ENCODE measurements around the gene DIAPH1.

DIAPH1 gene

GRCh38 chr5:141484310-141484640 is 134.5 kb downstream of the DIAPH1 start:
- 22% methylated on average over 4 of the region's 4 CpGs for WGBS
- H3K9ac ChIP-seq (ENCODE audit: low read length): peak overlapping the region; percentile 34

GRCh38 chr5:141483902-141484301 is 134.9 kb downstream of the DIAPH1 start:
- no peak for DNase-seq
- Histone ChIP-seq H4K8ac (ENCODE audit: low read length) (no peak overlapping the region), H2BK12ac (ENCODE audit: low read length in 2 of 2) (no peak overlapping the region), H3K14ac (ENCODE audit: low read length in 2 of 2) (no peak overlapping the region), H3K4ac (ENCODE audit: low read depth in 1 of 2, low read length in 2 of 2) (no peak overlapping the region), H3K27ac (ENCODE audit: low read length, poor library complexity, severe bottlenecking) (no peak overlapping the region), H3K23ac (ENCODE audit: low read length in 2 of 2) (no peak overlapping the region), H3K18ac (ENCODE audit: low read depth in 1 of 2, low read length in 2 of 2) (no peak overlapping the region), H3K36me3 (ENCODE audit: control insufficient read depth in 1 of 2, insufficient read depth in 2 of 2, low read depth in 1 of 2, low read length in 2 of 2) (peaks cover 32 to 52% of the 10 kb centered on the region in 2 experiments), H3K4me2 (ENCODE audit: low read length, poor library complexity, severe bottlenecking) (peak overlapping the region; percentile 21), H3K9me3 (ENCODE audit: control insufficient read depth, low read length) (no peaks in the 10 kb centered on the region), H3K4me1 (ENCODE audit: control insufficient read depth, insufficient read depth, low read depth, low read length) (peaks cover 18% of the 10 kb centered on the region), H2BK120ac (ENCODE audit: low read depth, low read length) (no peak overlapping the region), H2AFZ (ENCODE audit: low read depth, low read length) (no peak overlapping the region), H2BK15ac (ENCODE audit: low read depth, poor library complexity, severe bottlenecking) (no peak overlapping the region), H2AK5ac (ENCODE audit: low read length, severe bottlenecking) (no peak overlapping the region), H3K27me3 (ENCODE audit: control insufficient read depth in 1 of 2, insufficient read depth in 1 of 2, low read length in 2 of 2) (no peaks in the 10 kb centered on the region), H2BK5ac (ENCODE audit: low read depth, low read length, poor library complexity, severe bottlenecking) (no peak overlapping the region), H3K79me1 (replicated peaks; ENCODE audit: low read length, poor library complexity, severe bottlenecking) (peaks cover 37% of the 10 kb centered on the region), H3K4me3 (ENCODE audit: insufficient read depth in 1 of 2, low read depth in 1 of 2, low read length in 2 of 2) (peak overlapping the region in 1 of 2 experiments; percentile 58), H4K91ac (ENCODE audit: low read length) (no peak overlapping the region), H3K9ac (ENCODE audit: low read length) (peak overlapping the region; percentile 34)
- whole genome bisulfite sequencing: 24% methylated on average over 2 of the region's 3 CpGs

More at GRCh38 chr5:141484310-141484640, 134.5 kb downstream of the DIAPH1 start:
- Histone ChIP-seq H2BK5ac (ENCODE audit: low read depth, low read length, poor library complexity, severe bottlenecking) (no peak overlapping the region), H2BK120ac (ENCODE audit: low read depth, low read length) (no peak overlapping the region), H3K4me1 (ENCODE audit: control insufficient read depth, insufficient read depth, low read depth, low read length) (peaks cover 20% of the 10 kb centered on the region), H4K91ac (ENCODE audit: low read length) (no peak overlapping the region), H4K8ac (ENCODE audit: low read length) (no peak overlapping the region), H3K36me3 (ENCODE audit: control insufficient read depth in 1 of 2, insufficient read depth in 2 of 2, low read depth in 1 of 2, low read length in 2 of 2) (peaks cover 32 to 50% of the 10 kb centered on the region in 2 experiments), H3K18ac (ENCODE audit: low read depth in 1 of 2, low read length in 2 of 2) (no peak overlapping the region), H3K14ac (ENCODE audit: low read length in 2 of 2) (no peak overlapping the region), H3K4me2 (ENCODE audit: low read length, poor library complexity, severe bottlenecking) (peak overlapping the region; percentile 18), H3K23ac (ENCODE audit: low read length in 2 of 2) (no peak overlapping the region), H3K9me3 (ENCODE audit: control insufficient read depth, low read length) (no peaks in the 10 kb centered on the region), H2AFZ (ENCODE audit: low read depth, low read length) (no peak overlapping the region), H3K27ac (ENCODE audit: low read length, poor library complexity, severe bottlenecking) (peak overlapping the region; percentile 10), H2BK15ac (ENCODE audit: low read depth, poor library complexity, severe bottlenecking) (no peak overlapping the region), H2AK5ac (ENCODE audit: low read length, severe bottlenecking) (no peak overlapping the region), H3K79me1 (replicated peaks; ENCODE audit: low read length, poor library complexity, severe bottlenecking) (peaks cover 35% of the 10 kb centered on the region), H3K4ac (ENCODE audit: low read depth in 1 of 2, low read length in 2 of 2) (no peak overlapping the region), H2BK12ac (ENCODE audit: low read length in 2 of 2) (no peak overlapping the region), H3K27me3 (ENCODE audit: control insufficient read depth in 1 of 2, insufficient read depth in 1 of 2, low read length in 2 of 2) (no peaks in the 10 kb centered on the region), H3K4me3 (ENCODE audit: insufficient read depth in 1 of 2, low read depth in 1 of 2, low read length in 2 of 2) (peak overlapping the region; percentile 14 to 58)
- DNase-seq: no peak

GRCh38 chr5:141479776-141480175 is 139.0 kb downstream of the DIAPH1 start:
- no peaks in the 10 kb centered on the region for H3K27me3 ChIP-seq (ENCODE audit: control insufficient read depth in 1 of 2, insufficient read depth in 1 of 2, low read length in 2 of 2)
- H3K4me3 ChIP-seq (ENCODE audit: insufficient read depth in 1 of 2, low read depth in 1 of 2, low read length in 2 of 2): peak overlapping the region in 1 of 2 experiments; percentile 88
- H2AK5ac ChIP-seq (ENCODE audit: low read length, severe bottlenecking): no peak overlapping the region
- H3K9me3 ChIP-seq (ENCODE audit: control insufficient read depth, low read length): no peaks in the 10 kb centered on the region
- H3K4ac ChIP-seq (ENCODE audit: low read depth in 1 of 2, low read length in 2 of 2): no peak overlapping the region
- H4K8ac ChIP-seq (ENCODE audit: low read length): no peak overlapping the region
- H2AFZ ChIP-seq (ENCODE audit: low read depth, low read length): no peak overlapping the region
- H3K4me2 ChIP-seq (ENCODE audit: low read length, poor library complexity, severe bottlenecking): no peak overlapping the region
- H2BK12ac ChIP-seq (ENCODE audit: low read length in 2 of 2): no peak overlapping the region
- H3K79me1 ChIP-seq (replicated peaks; ENCODE audit: low read length, poor library complexity, severe bottlenecking): peaks cover 24% of the 10 kb centered on the region
- peak overlapping the region; percentile 93 for H3K9ac ChIP-seq (ENCODE audit: low read length)
- H3K36me3 ChIP-seq (ENCODE audit: control insufficient read depth in 1 of 2, insufficient read depth in 2 of 2, low read depth in 1 of 2, low read length in 2 of 2): peaks cover 23 to 35% of the 10 kb centered on the region in 2 experiments
- H3K4me1 ChIP-seq (ENCODE audit: control insufficient read depth, insufficient read depth, low read depth, low read length): peaks cover 21% of the 10 kb centered on the region
- H2BK5ac ChIP-seq (ENCODE audit: low read depth, low read length, poor library complexity, severe bottlenecking): no peak overlapping the region
- no peak overlapping the region for H3K27ac ChIP-seq (ENCODE audit: low read length, poor library complexity, severe bottlenecking)
- H4K91ac ChIP-seq (ENCODE audit: low read length): no peak overlapping the region
- H2BK15ac ChIP-seq (ENCODE audit: low read depth, poor library complexity, severe bottlenecking): no peak overlapping the region
- H2BK120ac ChIP-seq (ENCODE audit: low read depth, low read length): no peak overlapping the region
- H3K14ac ChIP-seq (ENCODE audit: low read length in 2 of 2): no peak overlapping the region
- no peak overlapping the region for H3K23ac ChIP-seq (ENCODE audit: low read length in 2 of 2)
- no peak for DNase-seq
- no peak overlapping the region for H3K18ac ChIP-seq (ENCODE audit: low read depth in 1 of 2, low read length in 2 of 2)

GRCh38 chr5:141478321-141478945 is 140.4 kb downstream of the DIAPH1 start:
- H3K18ac ChIP-seq (ENCODE audit: low read depth in 1 of 2, low read length in 2 of 2): no peak overlapping the region
- no peaks in the 10 kb centered on the region for H3K27me3 ChIP-seq (ENCODE audit: control insufficient read depth in 1 of 2, insufficient read depth in 1 of 2, low read length in 2 of 2)
- no peak overlapping the region for H2AK5ac ChIP-seq (ENCODE audit: low read length, severe bottlenecking)
- H3K4me2 ChIP-seq (ENCODE audit: low read length, poor library complexity, severe bottlenecking): no peak overlapping the region
- no peak overlapping the region for H3K23ac ChIP-seq (ENCODE audit: low read length in 2 of 2)
- no peak overlapping the region for H3K27ac ChIP-seq (ENCODE audit: low read length, poor library complexity, severe bottlenecking)
- H3K4me3 ChIP-seq (ENCODE audit: insufficient read depth in 1 of 2, low read depth in 1 of 2, low read length in 2 of 2): peak overlapping the region in 1 of 2 experiments; percentile 88
- peaks cover 21% of the 10 kb centered on the region for H3K4me1 ChIP-seq (ENCODE audit: control insufficient read depth, insufficient read depth, low read depth, low read length)
- no peak overlapping the region for H4K91ac ChIP-seq (ENCODE audit: low read length)
- no peak for DNase-seq
- 67% methylated on average over 18 of the region's 20 CpGs for WGBS
- no peak overlapping the region for H2BK12ac ChIP-seq (ENCODE audit: low read length in 2 of 2)
- H4K8ac ChIP-seq (ENCODE audit: low read length): no peak overlapping the region
- no peaks in the 10 kb centered on the region for H3K9me3 ChIP-seq (ENCODE audit: control insufficient read depth, low read length)
- H2AFZ ChIP-seq (ENCODE audit: low read depth, low read length): no peak overlapping the region
- peaks cover 21 to 32% of the 10 kb centered on the region in 2 experiments for H3K36me3 ChIP-seq (ENCODE audit: control insufficient read depth in 1 of 2, insufficient read depth in 2 of 2, low read depth in 1 of 2, low read length in 2 of 2)
- H2BK5ac ChIP-seq (ENCODE audit: low read depth, low read length, poor library complexity, severe bottlenecking): no peak overlapping the region
- H3K14ac ChIP-seq (ENCODE audit: low read length in 2 of 2): no peak overlapping the region
- peak overlapping the region; percentile 93 for H3K9ac ChIP-seq (ENCODE audit: low read length)
- H2BK15ac ChIP-seq (ENCODE audit: low read depth, poor library complexity, severe bottlenecking): no peak overlapping the region
- H3K79me1 ChIP-seq (replicated peaks; ENCODE audit: low read length, poor library complexity, severe bottlenecking): peaks cover 27% of the 10 kb centered on the region
- H3K4ac ChIP-seq (ENCODE audit: low read depth in 1 of 2, low read length in 2 of 2): no peak overlapping the region
- H2BK120ac ChIP-seq (ENCODE audit: low read depth, low read length): no peak overlapping the region

Measured in mesenchymal stem cell (in vitro differentiated cells and primary cell).